Kidney tubule cell (primary cell): ENCODE measurements around the gene GCNT2.
"Not testable (repeated sequence)": the region's sequence is repeated elsewhere in the genome, so short reads cannot be mapped to it uniquely, and the experiment has no call there.

Experiments used
- DNase-seq: peaks from one replicate; pipeline ENCODE4 v3.0.0-alpha.2; 2018; ENCODE audit warnings: low spot score

Gene GCNT2

GRCh38 chr6:10521104-10521808 lies at the start of gene GCNT2:
TSS of gene GCNT2 (plus strand) at chr6:10521351. CDS start at chr6:10528912, 7,561 bp downstream.
- peak; percentile 88 for DNase-seq

DNA sequence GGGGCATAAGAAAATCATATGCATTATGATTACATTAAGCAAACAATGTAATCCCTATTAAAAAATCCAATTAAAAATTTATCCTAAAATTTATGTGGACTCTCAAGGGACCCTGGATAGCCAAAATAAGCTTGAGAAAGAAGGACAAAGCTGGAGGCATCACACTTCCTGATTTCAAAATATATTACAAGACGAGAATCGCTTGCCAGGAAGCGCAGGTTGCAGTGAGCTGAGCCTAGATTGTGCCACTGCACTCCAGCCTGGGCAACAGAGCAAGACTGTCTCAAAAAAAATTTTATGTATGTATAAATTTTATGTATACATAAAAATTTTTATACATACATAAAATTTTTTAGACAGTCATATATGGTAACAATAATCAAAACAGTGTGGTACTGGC lies 48.5 kb upstream of the GCNT2 start:
- no peak for DNase-seq

DNA sequence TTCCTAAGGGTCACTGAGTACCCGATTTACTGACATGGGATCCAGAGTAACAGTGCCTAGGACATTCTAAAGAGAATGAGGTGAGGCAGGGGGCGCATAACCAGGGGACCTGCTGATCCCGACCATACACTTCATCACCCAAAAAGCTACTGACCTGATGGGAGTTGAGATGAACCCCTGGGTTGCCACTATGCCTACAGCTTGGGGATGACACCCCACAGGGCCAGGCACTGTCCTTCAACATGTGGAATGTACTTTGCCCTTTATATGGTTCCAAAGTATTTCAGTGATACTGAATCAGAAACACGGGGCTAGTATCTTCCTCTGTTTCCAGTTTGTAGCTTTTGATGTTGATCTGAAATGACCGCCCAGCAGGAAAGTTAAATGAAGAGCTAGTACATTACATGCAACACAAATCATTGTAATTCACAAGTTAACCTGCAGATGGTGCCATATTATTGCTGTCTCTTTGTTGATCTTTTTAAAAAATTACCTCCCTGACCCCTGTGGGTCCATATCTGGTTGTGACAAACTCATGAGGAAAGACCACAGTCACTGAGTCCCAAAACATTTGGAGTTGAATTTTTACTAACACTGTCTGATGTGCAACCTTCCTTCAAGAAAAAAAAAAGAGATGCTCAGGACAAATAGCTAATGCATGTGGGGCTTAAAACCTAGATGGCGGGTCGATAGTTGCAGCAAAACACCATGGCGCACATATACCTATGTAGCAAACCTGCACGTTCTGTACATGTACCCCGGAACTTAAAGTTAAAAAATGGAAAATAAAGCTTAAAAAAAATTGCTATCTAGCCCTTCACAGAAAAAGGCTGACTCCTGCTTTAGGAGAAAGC lies 42.7 kb upstream of the GCNT2 start:
- DNase-seq: peak; percentile 61

- DNase-seq: no peak
Observed at GRCh38 chr6:10479939-10480700, 41.0 kb upstream of the GCNT2 start.

DNA sequence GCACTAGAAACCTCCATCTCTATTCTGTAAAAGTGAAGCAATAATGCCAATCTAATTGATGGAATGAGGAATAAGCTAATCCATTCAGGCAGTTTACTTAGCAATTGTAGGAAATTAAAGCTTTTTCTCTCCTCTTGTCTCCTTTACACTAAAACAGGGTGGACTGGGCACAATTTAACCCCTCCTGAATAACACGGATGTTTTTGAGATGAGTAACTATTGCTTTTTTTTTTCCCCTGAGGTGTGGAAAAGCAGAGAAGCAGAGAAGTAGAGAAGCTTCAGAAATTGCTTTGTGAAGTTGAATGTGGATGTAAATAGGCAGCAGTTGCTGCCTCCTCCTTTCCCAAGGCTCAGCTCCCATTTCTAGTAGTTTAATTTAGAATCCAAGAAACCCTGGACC lies 40.0 kb upstream of the GCNT2 start:
- peak; percentile 57 for DNase-seq

GRCh38 chr6:10482636-10483257 lies 38.4 kb upstream of the GCNT2 start:
- no peak for DNase-seq

DNA sequence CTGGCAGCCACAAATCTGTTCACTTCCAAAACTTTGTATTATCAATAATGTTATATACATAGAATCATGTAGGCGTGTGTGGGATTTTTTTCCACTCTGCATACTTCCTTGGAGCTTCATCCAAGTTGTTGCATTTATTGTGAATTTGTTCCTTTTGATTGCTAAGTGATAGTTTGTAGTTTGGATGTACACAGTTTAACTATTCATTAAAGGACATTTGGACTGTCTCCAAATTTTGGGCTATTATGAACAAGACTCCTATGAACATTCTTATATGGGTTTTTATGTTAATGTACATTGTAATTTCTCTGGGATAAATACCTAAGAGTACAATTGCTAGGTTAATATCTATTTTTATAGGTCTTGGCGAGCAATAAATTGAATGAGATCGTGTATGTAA lies 36.2 kb upstream of the GCNT2 start:
- DNase-seq: no peak

GRCh38 chr6:10485406-10485805 lies 35.7 kb upstream of the GCNT2 start:
- no peak for DNase-seq

GRCh38 chr6:10486215-10486614 lies 34.9 kb upstream of the GCNT2 start:
- DNase-seq: peak; percentile 11

GRCh38 chr6:10486944-10487588 lies 34.1 kb upstream of the GCNT2 start:
- not testable (repeated sequence) for DNase-seq

- DNase-seq: no peak
Observed at GRCh38 chr6:10487668-10488327, 33.4 kb upstream of the GCNT2 start.

GRCh38 chr6:10491463-10491862 lies 29.7 kb upstream of the GCNT2 start:
- DNase-seq: no peak

DNA sequence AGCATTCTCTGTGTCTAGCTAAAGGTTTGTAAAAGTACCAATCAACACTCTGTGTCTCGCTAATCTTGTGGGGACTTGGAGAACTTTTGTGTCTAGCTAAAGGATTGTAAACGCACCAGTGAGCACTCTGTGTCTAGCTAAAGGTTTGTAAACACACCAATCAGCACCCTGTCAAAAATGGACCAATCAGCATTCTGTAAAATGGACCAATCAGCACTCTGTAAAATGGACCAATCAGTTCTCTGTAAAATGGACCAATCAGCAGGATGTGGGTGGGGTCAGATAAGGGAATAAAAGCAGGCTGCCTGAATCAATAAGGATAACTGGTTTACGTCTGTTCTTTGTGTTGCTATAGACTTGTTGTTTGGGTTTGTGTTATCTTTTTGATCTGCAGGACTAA lies 29.2 kb upstream of the GCNT2 start:
- DNase-seq: not testable (repeated sequence)

DNA sequence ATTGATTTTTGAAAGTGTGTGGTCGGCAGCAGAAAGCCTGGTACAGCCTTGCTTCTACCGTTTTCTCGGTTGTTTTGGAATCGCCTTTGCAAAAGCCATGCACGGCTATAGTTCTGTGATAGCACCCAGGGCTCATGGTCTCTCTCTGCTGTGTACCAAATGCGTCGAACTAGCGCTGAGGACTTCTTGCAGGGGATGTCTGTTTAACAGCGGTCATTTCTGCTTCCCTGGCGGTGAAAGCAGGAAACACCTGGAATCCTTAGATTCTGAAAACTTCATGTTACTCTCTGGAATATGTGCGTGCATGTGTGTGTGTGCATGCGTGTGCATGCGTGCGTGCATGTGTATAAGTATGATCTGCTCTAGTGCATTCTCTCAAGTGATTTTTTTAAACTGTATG lies 26.1 kb upstream of the GCNT2 start:
- no peak for DNase-seq

- no peak for DNase-seq
Observed at GRCh38 chr6:10505529-10505928, 15.6 kb upstream of the GCNT2 start.

GRCh38 chr6:10507298-10507697 lies 13.9 kb upstream of the GCNT2 start:
- no peak for DNase-seq

GRCh38 chr6:10507715-10508114 lies 13.4 kb upstream of the GCNT2 start:
- DNase-seq: no peak

- DNase-seq: peak; percentile 80
Observed at GRCh38 chr6:10510592-10511367, 10.4 kb upstream of the GCNT2 start.

DNA sequence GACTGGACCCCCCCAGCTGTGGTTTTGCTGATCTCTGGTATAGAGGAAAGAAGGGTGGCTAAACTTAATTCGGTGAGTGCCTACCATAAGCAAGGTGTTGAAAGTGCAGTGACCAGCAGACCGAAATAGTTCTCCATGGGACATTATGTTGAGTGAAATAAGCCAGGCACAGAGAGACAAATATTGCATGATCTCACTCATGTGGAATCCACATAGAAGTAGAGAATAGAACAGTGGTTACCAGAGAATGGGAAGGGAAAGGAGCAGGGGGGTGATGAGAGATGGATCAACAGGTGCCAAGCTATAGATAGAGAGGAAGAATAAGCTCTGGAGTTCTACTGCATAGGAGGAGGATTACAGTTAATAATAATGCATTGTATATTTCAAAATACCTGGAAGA lies 9.7 kb upstream of the GCNT2 start:
- peak; percentile 84 for DNase-seq

DNA sequence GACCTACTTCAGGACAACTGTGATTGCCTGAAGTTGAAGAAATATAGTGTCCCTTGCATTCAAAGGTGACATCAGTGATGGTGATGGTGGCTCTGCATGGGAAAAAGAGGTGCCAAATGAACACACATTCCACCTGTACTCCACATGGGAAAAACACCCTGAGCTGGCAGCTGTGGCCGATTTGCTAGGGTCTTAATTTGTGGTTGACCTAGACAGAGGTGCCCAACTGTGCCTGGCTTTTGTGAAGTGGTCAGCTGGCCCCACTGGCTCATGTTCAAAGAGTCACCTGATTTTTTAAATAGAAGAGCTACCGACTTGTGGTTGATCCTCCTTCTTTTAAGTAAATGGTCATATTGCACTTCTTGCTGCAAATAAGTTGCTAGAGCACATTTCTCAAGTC lies 7.6 kb upstream of the GCNT2 start:
- no peak for DNase-seq
